ENCODE results near the gene CCDC112.

GRCh38 chr5:115336964-115337363 lies 40.5 kb upstream of the CCDC112 start:
- TF ChIP-seq CTCF (IDR thresholded peaks at IDR 0.05), result no peak
- no peak for TF ChIP-seq POLR2A (IDR thresholded peaks at IDR 0.05)

Measured in thyroid gland (tissue), 4 donors.